Neural progenitor cell (in vitro differentiated cells): ENCODE measurements around the gene IL20RB.

Source experiments
- EZH2 ChIP-seq: fragments of 200-600 bp; sonication (generic); IDR thresholded peaks from 2 replicates; pipeline ENCODE4 v1.6.1; 2017; ENCODE audit warnings: antibody characterized with exemption, mild to moderate bottlenecking, moderate library complexity
- TF ChIP-seq, protein P1 (sequence below): fragments of 200-600 bp; sonication (generic); IDR thresholded peaks from 2 replicates; pipeline ENCODE4 v1.5.1; 2017; ENCODE audit warnings: antibody characterized with exemption, mild to moderate bottlenecking

DNA sequence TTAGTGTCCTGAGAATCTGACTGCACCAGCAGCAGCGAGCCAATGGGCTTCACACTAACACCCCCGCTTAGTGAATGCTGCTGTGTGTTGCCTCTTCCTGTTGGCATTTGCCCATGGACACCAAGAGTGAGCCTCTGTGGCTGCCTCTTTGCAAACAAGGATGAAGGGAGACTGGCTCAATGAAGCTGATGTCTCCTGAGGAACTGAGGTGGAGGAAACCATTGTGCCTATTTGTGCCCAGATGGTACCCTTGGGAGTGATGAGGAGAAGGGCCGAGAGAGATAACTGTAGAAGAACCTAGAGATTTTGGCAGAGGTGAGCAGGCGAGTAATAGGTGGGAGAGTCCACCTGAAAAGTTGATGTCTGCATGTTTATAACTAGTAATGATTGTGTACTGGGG lies 51.2 kb downstream of the IL20RB start:
- TF ChIP-seq, protein P1, sequence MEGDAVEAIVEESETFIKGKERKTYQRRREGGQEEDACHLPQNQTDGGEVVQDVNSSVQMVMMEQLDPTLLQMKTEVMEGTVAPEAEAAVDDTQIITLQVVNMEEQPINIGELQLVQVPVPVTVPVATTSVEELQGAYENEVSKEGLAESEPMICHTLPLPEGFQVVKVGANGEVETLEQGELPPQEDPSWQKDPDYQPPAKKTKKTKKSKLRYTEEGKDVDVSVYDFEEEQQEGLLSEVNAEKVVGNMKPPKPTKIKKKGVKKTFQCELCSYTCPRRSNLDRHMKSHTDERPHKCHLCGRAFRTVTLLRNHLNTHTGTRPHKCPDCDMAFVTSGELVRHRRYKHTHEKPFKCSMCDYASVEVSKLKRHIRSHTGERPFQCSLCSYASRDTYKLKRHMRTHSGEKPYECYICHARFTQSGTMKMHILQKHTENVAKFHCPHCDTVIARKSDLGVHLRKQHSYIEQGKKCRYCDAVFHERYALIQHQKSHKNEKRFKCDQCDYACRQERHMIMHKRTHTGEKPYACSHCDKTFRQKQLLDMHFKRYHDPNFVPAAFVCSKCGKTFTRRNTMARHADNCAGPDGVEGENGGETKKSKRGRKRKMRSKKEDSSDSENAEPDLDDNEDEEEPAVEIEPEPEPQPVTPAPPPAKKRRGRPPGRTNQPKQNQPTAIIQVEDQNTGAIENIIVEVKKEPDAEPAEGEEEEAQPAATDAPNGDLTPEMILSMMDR = no peak
- TF ChIP-seq EZH2 = no peak
